NCI-H82 treated with DMSO at 0.1 percent for 48 hours (cell line): ENCODE measurements around the gene UBE2C.

Source experiments
- DNase-seq: peaks from one replicate; lab custom pipeline; 2025; ENCODE audit not compliant: unreplicated experiment; lab: John Stamatoyannopoulos, UW

The UBE2C gene

GRCh38 chr20:45832619-45833018 is 20.2 kb downstream of the UBE2C start:
- DNase-seq = no peak

DNA sequence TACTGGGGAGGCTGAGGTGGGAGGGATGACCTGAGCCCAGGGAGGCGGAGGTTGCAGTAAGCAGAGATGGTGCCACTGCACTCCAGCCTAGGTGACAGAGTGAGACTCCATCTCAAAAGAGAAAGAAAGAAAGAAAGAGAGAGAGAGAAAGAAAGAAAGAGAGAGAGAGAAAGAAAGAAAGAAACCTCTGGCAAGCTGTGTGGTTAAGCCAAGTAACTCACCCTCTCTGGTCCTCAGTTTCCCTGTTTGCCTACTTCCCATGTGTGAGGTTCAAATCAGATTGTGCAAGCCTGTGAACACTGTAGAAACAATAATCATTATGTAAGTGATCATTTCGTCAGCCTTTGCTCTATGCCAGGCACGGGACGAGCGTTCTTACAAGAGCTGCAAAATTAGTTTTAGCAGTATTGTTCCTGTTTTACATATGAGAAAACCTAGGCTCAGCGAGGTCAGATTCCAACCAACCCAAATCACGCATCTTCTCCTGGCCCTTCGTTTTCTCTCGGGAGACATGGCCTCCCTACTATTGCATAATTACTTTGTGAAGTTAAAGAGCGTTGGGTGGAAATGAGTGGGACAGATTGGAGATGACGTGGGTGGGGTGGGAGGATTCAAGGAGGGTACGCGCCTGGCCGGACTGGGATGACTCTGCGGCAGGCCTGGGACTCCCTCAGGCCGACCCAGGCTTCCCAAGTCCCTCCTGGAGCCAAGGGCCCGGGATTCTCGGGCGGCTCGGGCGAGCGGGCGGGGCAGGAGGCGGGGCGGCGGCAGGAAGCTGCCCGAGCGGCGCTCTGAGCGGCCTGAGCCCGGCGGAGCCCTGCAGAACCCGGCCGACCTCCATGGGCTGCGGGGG is 20.8 kb downstream of the UBE2C start, which contains the start of gene SNX21:
Gene SNX21 (plus strand): TSS at position 770 of the 853 bp plus-strand sequence. CDS start 121 bp downstream, outside the sequence.
- DNase-seq = no peak

DNA sequence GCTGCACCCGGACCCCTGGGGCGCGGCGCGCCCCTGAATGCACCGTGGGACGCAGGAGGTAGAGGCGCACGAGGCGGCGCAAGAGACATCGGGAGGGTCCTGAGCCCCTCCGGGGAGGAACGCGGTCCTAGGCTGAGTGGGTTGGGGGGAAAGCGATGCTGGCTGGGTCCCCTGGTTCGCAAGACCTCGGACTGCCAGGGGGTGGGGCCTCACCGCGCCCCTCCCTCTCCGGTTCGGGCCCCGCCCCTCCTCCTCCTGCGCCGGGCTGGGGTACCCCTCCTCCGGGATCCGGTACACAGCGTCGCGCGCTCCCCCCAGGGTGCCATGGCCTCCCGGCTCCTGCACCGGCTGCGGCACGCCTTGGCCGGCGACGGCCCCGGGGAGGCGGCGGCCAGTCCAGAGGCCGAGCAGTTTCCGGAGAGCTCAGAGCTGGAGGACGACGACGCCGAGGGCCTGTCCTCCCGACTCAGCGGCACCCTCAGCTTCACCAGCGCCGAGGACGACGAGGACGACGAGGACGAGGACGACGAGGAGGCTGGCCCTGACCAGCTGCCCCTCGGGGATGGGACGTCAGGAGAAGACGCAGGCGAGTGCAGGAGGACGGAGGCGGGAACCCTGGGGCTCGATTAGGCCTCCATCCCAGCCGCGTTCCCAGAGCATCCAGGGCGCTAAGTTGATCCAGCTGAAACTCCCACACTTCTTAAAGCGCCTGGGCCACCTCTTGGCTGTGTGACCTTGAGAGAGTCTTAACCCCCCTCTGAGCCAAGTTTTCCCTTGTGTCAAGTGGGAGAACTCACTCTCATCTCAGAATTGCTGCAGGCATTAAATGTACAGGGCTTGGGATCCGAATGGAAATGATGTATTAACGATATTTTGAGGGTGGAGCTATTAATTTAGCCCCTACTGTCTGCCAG is 21.7 kb downstream of the UBE2C start:
- DNase-seq = no peak

DNA sequence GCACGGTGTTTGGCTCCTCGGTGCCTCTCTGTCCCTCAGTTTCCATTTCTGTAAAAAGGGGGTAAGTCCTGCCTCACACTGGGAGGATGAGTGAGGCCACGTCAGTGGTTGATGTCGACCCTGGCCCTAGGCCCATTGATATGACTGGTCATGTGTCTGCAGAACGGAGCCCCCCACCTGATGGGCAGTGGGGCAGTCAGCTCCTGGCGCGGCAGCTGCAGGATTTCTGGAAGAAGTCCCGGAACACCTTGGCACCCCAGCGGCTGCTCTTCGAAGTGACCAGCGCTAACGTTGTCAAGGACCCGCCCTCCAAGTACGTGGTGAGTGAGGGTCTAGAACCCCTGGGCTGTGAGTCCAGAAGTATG is 22.3 kb downstream of the UBE2C start:
- no peak for DNase-seq

DNA sequence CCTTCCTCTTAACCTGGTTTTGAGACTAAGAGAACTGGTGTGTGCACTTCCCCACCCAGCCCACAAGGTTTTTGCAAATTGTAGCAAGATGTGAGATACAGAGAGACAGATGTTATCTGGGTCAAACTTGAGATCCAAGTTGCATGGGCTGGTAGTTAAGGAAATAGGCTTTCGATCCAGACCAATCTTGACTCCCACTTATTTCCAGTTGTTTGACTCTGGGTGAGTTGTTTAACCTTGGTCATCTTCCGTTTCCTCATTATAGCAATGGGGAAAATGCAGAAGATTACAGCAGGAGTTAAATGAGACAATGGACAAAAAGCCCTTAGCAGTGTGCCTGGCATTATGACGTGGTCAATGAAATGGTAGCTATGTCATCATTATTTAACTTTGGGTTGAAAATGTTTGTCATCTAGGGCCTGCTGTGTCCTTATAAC is 22.9 kb downstream of the UBE2C start:
- no peak for DNase-seq

- no peak for DNase-seq
These were observed 23.4 kb downstream of the UBE2C start for GRCh38 chr20:45835825-45836224.

DNA sequence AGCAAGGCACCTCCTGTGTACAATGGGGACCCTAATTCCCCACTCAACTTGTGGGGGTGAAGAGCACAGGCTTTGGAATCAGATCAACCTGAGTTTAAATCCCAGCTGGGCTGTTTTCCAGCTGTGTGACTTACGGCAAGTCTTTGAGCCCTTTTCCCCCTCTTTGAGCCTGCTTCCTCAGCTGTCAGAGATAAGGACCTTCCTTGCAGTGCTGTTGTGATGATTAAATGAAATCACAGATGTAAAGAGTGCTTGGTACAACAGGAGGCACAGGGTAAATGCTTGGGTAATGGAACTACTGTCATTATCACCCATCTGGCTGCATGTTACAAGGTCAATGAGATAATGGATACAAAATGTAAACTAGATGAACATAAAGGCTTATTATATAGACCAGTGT is 24.4 kb downstream of the UBE2C start:
- DNase-seq = peak; percentile 27

GRCh38 chr20:45840700-45841198 is 28.3 kb downstream of the UBE2C start:
- DNase-seq = no peak

GRCh38 chr20:45841407-45842129 is 29.1 kb downstream of the UBE2C start:
- no peak for DNase-seq

DNA sequence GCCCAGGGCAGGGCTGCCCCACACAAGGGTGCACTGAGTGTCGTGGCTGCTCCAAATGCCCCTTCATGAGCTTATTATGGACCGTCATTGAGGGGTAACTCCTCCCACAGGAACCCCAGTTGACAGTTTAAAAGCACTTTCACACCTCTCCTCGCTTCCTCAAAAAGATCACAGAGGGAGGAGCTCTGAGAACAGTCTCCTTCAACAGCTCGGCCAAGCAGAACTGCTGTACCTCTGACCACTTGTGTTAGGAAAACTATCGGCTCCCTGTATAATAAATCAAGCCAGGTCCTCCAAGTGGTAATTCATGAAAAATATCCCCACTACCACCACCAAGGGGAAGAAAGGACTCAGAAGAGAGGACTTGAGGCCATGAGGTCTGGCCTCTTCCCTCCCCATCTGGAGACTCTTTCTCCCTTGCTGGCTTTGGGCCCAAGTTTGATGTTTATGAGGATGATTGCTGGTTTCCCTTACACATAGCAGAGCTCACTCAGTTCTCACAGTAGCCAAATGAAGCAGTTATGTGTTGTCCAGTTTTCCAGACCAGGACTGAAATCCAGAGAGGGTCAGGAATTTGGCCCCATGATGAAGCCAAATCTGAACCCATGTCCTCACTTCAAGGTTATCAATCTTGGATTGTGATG is 29.8 kb downstream of the UBE2C start:
- DNase-seq = no peak

- DNase-seq = no peak
These were observed 31.1 kb downstream of the UBE2C start for GRCh38 chr20:45843506-45843905.

DNA sequence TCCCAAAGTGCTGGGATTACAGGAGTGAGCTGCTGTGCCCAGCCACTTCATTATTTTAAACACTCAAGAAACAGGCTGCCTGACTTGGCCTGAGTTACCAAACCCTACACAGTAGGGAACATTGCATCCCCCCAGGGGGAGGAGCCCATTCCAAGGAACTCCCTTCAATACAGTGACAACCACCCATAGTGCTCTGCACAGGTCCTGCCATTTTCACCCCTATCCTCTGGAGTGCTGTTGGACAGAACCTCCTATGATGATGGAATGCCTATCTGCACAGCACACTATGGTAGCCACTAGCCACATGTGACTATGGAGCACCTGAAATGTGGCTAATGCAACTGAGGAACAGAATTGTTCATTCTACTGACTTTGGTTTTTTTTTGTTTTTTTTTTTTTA is 33.0 kb downstream of the UBE2C start:
- no peak for DNase-seq

DNA sequence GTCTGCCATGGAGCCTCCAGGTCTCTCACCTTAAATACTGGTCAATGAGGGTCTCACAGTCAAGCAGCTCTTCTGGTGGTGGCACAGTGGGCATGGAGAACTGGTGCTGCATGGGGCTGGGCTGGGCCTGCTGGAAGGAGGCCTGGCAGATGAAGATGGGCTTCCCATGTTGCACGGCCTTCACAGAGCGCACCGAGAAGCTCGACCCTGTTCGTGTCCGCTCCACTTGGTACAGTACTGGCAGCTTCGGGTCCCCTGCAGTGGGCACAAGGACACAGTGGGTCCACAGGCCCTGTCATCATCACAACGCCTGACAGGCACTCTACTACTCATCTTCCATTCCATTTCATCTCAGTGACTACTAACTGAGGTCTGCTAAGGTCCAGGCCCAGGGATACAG is 36.0 kb downstream of the UBE2C start:
- DNase-seq = no peak

GRCh38 chr20:45848969-45849582 is 36.6 kb downstream of the UBE2C start:
- DNase-seq = no peak

DNA sequence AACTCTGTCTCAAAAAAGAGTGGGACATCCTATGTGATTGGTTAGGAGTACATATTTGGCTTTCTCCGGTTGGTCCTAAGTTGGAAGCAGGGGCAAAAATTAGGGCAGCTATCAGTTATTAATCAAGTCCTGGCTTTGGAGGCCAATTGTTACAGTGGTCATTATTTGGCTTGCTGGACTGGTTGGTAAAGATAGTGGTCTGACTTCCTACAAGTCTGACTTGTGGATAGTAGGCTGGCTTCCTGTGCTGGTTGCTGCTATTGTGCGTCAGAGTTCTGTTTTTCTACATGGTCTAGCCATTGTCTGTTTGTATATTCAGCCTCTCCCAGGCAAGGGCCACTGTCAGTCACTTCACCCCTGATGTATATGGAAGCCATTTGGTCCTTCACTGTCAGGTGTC is 37.8 kb downstream of the UBE2C start:
- no peak for DNase-seq

GRCh38 chr20:45850926-45851325 is 38.5 kb downstream of the UBE2C start:
- no peak for DNase-seq

DNA sequence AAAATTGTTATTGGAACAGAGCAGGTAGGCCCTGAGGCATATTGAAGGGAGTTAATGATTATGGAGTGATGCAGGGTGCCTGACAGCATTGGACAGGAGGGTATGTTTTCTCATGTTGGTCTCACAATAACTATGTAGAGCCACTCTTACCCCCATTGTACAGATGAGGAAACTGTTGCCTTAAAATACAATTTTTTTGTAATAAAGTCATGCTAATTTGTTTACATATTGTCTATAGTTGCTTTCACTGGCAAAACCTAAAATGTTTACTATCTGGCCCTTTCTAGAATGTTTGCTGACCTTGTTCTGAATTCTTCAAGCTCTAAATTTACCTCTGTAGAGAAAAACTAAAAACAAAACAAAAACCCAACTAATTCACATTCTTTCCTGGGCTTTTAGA is 39.1 kb downstream of the UBE2C start:
- no peak for DNase-seq

GRCh38 chr20:45852326-45852725 is 39.9 kb downstream of the UBE2C start:
- DNase-seq = no peak

GRCh38 chr20:45853484-45853883 is 41.0 kb downstream of the UBE2C start:
- DNase-seq = no peak
